Choroid plexus epithelial cell (primary cell): ENCODE results near the gene OR9Q2.

Source experiments
- DNase-seq: peaks from one replicate; pipeline ENCODE4 v3.0.0-alpha.2; 2010; ENCODE audit warnings: low read depth
- H3K4me3 ChIP-seq: 2 replicates; pipeline ENCODE4 v1.5.1; 2011; ENCODE audit warnings: low read depth, mild to moderate bottlenecking, control low read depth, low read length, moderate library complexity
- CTCF ChIP-seq: conservative IDR thresholded peaks from 2 replicates; pipeline ENCODE4 v1.5.1; 2011; ENCODE audit warnings: low read depth, mild to moderate bottlenecking, control low read depth, inconsistent platforms, low read length, moderate library complexity

The OR9Q2 gene

GRCh38 chr11:58188770-58189169, at the start of gene OR9Q2:
TSS of gene OR9Q2 (plus strand) at chr11:58189070. CDS start at chr11:58190491, 1,421 bp downstream.
- no peak within 1 kb of the TSS for H3K4me3 ChIP-seq
- TF ChIP-seq CTCF, result no peak
- DNase-seq, result no peak

- no peak for DNase-seq
- no peak overlapping the region for H3K4me3 ChIP-seq
- no peak for TF ChIP-seq CTCF
Measured at GRCh38 chr11:58142761-58143160, 46.1 kb upstream of the OR9Q2 start.

- no peak for DNase-seq
- TF ChIP-seq CTCF, result no peak
- no peak overlapping the region for H3K4me3 ChIP-seq
Measured at GRCh38 chr11:58152781-58153180, 36.1 kb upstream of the OR9Q2 start.

- no peak overlapping the region for H3K4me3 ChIP-seq
- DNase-seq, result no peak
- no peak for TF ChIP-seq CTCF
Measured at GRCh38 chr11:58164389-58164788, 24.5 kb upstream of the OR9Q2 start.

- DNase-seq, result no peak
- no peak overlapping the region for H3K4me3 ChIP-seq
- no peak for TF ChIP-seq CTCF
Measured at GRCh38 chr11:58164990-58165389, 23.9 kb upstream of the OR9Q2 start.

- DNase-seq, result no peak
- no peak for TF ChIP-seq CTCF
- no peak overlapping the region for H3K4me3 ChIP-seq
Measured at GRCh38 chr11:58165504-58166106, 23.3 kb upstream of the OR9Q2 start.

GRCh38 chr11:58177409-58178054, 11.3 kb upstream of the OR9Q2 start:
- no peak for TF ChIP-seq CTCF
- H3K4me3 ChIP-seq, result no peak overlapping the region
- no peak for DNase-seq
